PFSK-1 (cell line): ENCODE results near the gene ABCF2.

Source experiments
- FOXP2 ChIP-seq: optimal IDR thresholded peaks from 2 replicates; pipeline ENCODE3; 2011; ENCODE audit warnings: borderline replicate concordance, control low read depth, inconsistent platforms; ENCODE audit not compliant: insufficient read depth; ENCODE audit errors: extremely low read length, extremely low read depth
- POLR2AphosphoS5 ChIP-seq: IDR thresholded peaks from 2 replicates; pipeline ENCODE4 v1.6.1; 2012; ENCODE audit warnings: low read depth, mild to moderate bottlenecking, control low read depth, low read length, moderate library complexity
- TAF1 ChIP-seq: IDR thresholded peaks from 2 replicates; pipeline ENCODE4 v1.6.1; 2012; ENCODE audit warnings: low read length, control low read depth, borderline replicate concordance; ENCODE audit not compliant: insufficient read depth

DNA sequence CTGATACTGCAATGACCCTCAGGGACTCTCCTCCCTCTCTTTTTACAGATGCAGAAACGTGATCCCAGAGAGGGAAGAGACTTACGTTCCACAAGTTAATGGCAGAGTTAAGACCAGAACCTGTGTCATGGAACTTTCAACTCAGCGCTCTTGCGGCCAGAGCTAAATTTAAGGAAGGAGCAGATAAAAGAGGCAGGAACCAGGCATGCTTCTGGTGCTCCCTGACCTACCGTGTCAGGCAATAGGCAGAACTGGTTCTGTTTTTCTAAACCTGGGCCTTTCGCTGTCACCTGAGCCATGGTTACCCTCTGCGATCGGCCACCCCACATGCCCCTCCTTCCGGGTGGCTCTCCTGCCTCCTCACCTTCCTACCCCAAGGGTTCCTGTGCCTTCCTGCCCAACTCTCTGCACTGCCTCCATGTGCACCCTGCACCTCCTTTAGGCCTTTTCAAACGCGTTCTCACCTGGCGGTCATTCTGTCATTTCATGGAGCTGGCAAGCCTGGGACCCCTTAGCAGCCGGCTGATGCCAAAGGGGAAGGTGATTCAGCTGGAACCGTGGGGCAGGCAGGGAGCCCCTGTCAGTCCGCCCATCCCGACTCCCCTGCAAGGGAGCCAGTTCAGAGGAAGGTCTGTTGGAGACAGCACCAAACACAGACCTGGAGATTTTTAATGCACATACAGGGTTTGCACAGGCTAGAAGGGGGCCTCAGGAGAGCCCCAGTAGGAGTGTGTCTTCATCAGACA, 51.8 kb downstream of the ABCF2 start:
- no peak for TF ChIP-seq TAF1
- no peak for TF ChIP-seq POLR2AphosphoS5
- TF ChIP-seq FOXP2: no peak
